ENCODE measurements around the gene ZNF700.

DNA sequence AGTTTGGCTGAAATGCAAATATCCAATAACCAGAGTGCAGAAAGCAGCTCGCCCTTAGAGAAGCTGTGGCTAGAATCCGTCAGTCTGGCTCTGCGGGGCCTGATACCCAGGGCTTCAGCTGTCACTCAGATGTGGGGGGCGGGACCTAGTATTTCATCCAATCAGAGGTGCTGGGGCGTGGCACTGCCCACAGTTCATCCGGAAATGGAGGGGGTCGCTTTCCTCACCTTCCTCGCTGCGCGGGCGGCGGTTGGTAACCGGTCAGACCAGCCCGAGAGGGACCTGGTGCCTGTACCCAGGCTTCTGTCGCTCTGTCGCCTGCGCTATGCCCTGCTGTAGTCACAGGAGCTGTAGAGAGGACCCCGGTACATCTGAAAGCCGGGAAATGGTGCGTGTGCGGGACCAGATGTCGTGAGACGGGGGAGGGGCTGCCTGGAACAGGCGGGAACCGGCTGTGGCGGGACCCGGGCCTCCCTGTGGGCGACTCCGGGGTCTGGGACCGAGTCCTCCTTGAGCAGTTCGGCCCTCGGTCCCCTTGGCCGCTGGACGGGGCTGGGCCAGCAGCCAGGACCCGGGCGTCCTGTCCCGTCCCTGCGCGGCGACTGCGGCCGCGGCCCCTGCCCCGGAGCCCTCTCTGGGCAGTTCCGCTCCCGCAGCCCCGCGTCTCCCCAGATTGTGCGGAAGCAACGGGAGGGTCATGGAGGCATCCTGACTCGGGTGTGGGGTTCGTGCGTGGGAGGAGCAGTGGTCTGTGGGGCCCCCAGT is at the start of gene ZNF700:
- no peak for TF ChIP-seq YY1 (IDR thresholded peaks at IDR 0.05; ENCODE audit: insufficient read depth, insufficient read length)
- no peak for TF ChIP-seq ZNF274 (IDR thresholded peaks at IDR 0.05; ENCODE audit: low read depth, low read length)
